Activated B cell treated with CpG ODN at 0.5 μM for 24 hours (primary cell): ENCODE results near the gene CLMP. TPM values are rescaled to one million over a fixed set of nuclear protein-coding genes. Genes with fewer than 3 reads are reported as not detected.

Experiments used
- ATAC-seq: fragments of 200-7000 bp; cut with Tn5 transposase; one replicate; pipeline ENCODE4 v1.10.0; 2021; ENCODE audit warnings: low read depth, mild to moderate bottlenecking, moderate library complexity
- CTCF ChIA-PET: fragments of 350-600 bp; sonication (Branson Sonifier 250); formaldehyde crosslinking; loops from one replicate; lab custom pipeline; 2021; ENCODE audit warnings: antibody characterized with exemption; lab: Charles Lee
- POLR2A ChIA-PET: fragments of 350-600 bp; sonication (Branson Sonifier 250); formaldehyde crosslinking; loops from one replicate; lab custom pipeline; 2021; ENCODE audit warnings: antibody characterized with exemption; lab: Charles Lee
- DNase-seq: peaks from one replicate; pipeline ENCODE4 v3.0.0; 2022
- H3K27ac Mint-ChIP-seq: one replicate; pipeline ENCODE4 v1.8.0; 2020; ENCODE audit warnings: mixed read lengths
- H3K27me3 Mint-ChIP-seq: one replicate; pipeline ENCODE4 v1.8.0; 2021; ENCODE audit warnings: mixed read lengths
- H3K36me3 Mint-ChIP-seq: one replicate; pipeline ENCODE4 v1.8.0; 2021; ENCODE audit warnings: low read depth, mixed read lengths
- H3K4me1 Mint-ChIP-seq: one replicate; pipeline ENCODE4 v1.8.0; 2021; ENCODE audit warnings: mixed read lengths
- H3K4me3 Mint-ChIP-seq: one replicate; pipeline ENCODE4 v1.8.0; 2020; ENCODE audit warnings: mild to moderate bottlenecking, mixed read lengths
- H3K9me3 Mint-ChIP-seq: one replicate; pipeline ENCODE4 v1.8.0; 2020; ENCODE audit warnings: mixed read lengths
- intact Hi-C: fragments of 100-400 bp; cut with micrococcal nuclease; formaldehyde crosslinking; loops from one replicate; pipeline ENCODE4 v1.15.1; 2024
- total RNA-seq: library from RNA; stranded (reverse); gene quantifications from 2 replicates; pipeline ENCODE4 v1.2.3, GENCODE V29; 2022
- TF ChIP-seq, protein P1 (sequence below): fragments of 200-600 bp; IDR thresholded peaks from one replicate; pipeline ENCODE4 v1.8.0; 2022; ENCODE audit warnings: antibody characterized with exemption, mild to moderate bottlenecking

CLMP gene
- total RNA-seq, 1 donor from 2014 or later: not detected

DNA sequence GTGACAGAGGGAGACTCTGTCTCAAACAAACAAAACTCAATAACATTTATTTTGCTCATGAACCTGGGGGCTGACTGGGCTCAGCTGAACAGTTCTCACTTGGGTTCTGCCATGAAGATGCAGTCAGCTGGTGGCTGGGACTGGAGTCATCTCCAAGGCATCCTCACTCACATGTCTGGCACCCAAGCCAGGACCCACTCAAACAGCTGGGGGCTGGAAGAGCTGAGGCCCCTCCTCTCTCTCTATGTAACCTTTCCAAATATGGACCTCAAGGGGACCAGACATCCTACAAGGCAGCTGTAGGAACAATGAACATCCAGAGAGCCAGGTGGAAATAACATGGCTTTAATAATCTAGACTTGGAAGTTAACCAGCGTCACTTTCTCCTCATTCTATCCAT, 149.9 kb downstream of the CLMP start:
- no peak for ATAC-seq
- Mint-ChIP-seq H3K9me3 (no peaks in the 10 kb centered on the region), H3K4me3 (no peak overlapping the region), H3K4me1 (no peaks in the 10 kb centered on the region), H3K27me3 (no peaks in the 10 kb centered on the region), H3K36me3 (no peaks in the 10 kb centered on the region), H3K27ac (no peak overlapping the region)
- DNase-seq: no peak
- intact Hi-C loops: no loop called here
- TF ChIP-seq, protein P1, sequence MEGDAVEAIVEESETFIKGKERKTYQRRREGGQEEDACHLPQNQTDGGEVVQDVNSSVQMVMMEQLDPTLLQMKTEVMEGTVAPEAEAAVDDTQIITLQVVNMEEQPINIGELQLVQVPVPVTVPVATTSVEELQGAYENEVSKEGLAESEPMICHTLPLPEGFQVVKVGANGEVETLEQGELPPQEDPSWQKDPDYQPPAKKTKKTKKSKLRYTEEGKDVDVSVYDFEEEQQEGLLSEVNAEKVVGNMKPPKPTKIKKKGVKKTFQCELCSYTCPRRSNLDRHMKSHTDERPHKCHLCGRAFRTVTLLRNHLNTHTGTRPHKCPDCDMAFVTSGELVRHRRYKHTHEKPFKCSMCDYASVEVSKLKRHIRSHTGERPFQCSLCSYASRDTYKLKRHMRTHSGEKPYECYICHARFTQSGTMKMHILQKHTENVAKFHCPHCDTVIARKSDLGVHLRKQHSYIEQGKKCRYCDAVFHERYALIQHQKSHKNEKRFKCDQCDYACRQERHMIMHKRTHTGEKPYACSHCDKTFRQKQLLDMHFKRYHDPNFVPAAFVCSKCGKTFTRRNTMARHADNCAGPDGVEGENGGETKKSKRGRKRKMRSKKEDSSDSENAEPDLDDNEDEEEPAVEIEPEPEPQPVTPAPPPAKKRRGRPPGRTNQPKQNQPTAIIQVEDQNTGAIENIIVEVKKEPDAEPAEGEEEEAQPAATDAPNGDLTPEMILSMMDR: no peak
- POLR2A ChIA-PET: no interaction called here
- CTCF ChIA-PET: interaction anchor here (1.5 kb wide), 1 partner anchor 8 kb away, joined by 5 read pairs; no protein-coding TSS in a partner anchor

DNA sequence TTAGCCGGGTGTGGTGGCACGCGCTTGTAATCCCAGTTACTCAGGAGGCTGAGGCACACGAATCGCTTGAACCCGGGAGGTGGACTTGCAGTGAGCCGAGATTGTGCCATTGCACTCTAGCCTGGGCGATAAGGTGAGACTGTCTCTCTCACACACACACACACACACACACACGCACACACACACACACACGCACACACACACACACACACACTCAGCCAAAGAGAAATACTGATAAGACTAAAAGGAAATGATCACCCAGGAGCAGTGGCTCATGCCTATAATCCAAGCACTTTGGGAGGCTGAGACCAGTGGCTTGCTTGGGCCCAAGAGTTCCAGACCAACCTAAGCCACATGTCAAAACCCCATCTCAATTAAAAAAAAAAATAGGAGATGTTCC, 153.9 kb downstream of the CLMP start:
- Mint-ChIP-seq H3K27me3 (no peaks in the 10 kb centered on the region), H3K36me3 (no peaks in the 10 kb centered on the region), H3K4me3 (no peak overlapping the region), H3K27ac (no peak overlapping the region), H3K9me3 (no peaks in the 10 kb centered on the region), H3K4me1 (no peaks in the 10 kb centered on the region)
- POLR2A ChIA-PET: no interaction called here
- no peak for ATAC-seq
- intact Hi-C loops: no loop called here
- CTCF ChIA-PET: no interaction called here
- TF ChIP-seq, protein P1: no peak
- DNase-seq: no peak

DNA sequence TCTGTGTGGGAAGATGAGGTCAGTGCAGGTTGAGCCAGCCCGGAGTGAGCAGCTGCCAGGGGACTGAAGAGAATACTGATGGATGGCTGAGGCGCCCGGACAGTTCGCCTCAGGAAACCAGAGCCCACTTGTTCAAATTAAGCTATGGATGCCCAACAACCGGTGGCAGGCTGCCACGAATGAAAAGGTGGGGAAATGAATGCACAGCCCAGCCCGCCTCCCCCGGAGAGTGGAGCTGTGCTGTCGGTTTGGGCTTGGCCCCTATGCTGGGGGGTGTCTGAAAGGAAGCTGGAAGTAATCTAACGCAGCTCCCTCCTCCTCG, 155.0 kb downstream of the CLMP start:
- H3K4me1 Mint-ChIP-seq: no peaks in the 10 kb centered on the region
- TF ChIP-seq, protein P1: no peak
- DNase-seq (no peak), ATAC-seq (no peak)
- no peaks in the 10 kb centered on the region for H3K9me3 Mint-ChIP-seq
- no peak overlapping the region for H3K4me3 Mint-ChIP-seq
- ChIA-PET CTCF (no interaction called here), POLR2A (no interaction called here)
- peaks cover 3% of the 10 kb centered on the region for H3K27me3 Mint-ChIP-seq
- intact Hi-C loops: no loop called here
- no peak overlapping the region for H3K27ac Mint-ChIP-seq
- no peaks in the 10 kb centered on the region for H3K36me3 Mint-ChIP-seq

DNA sequence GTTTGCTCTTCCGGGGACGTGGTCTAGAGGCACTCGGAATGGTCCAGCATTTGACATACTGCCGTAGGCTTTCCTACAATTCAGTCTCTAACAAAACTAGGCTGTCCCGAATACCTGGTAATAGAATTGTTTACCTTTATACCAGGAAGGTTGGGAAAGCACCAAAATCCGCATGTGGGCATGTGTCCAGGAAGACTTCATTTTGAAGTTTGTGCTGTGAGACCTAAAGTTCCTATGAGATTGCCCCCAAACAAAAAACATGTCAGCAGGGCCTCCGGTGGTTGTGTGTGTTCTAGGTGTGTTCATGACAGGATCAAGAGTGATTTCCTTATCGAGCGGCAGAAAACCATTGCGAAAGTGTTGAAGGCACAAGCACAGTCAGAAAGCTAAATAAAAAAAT, 159.2 kb downstream of the CLMP start:
- DNase-seq (no peak), ATAC-seq (no peak)
- Mint-ChIP-seq H3K4me1 (no peaks in the 10 kb centered on the region), H3K27ac (no peak overlapping the region), H3K4me3 (no peak overlapping the region), H3K27me3 (peaks cover 3% of the 10 kb centered on the region), H3K36me3 (no peaks in the 10 kb centered on the region), H3K9me3 (no peaks in the 10 kb centered on the region)
- CTCF ChIA-PET: no interaction called here
- TF ChIP-seq, protein P1: no peak
- POLR2A ChIA-PET: no interaction called here
- intact Hi-C loops: no loop called here

DNA sequence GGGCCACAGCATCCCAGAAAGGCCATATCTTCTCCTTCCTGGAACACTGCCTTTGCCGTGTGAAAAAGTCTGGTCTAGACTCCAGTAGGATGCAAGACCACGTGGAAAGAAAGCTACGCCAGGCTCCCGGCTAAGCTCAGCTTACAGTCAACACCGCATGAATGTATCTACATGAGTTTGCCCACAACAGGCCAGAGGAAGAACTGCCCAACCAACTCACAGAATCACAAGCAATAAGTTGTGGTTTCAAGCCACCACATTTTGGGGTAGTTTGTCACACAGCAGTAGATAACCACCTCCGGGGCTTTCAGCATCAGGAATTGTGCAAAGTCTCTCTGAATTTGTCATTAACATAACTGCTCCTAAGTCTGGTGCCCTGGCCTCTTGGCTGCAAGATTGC, 160.5 kb downstream of the CLMP start:
- Mint-ChIP-seq H3K9me3 (no peaks in the 10 kb centered on the region), H3K27me3 (peaks cover 3% of the 10 kb centered on the region), H3K27ac (no peak overlapping the region), H3K4me3 (no peak overlapping the region), H3K36me3 (no peaks in the 10 kb centered on the region), H3K4me1 (no peaks in the 10 kb centered on the region)
- CTCF ChIA-PET: no interaction called here
- TF ChIP-seq, protein P1: no peak
- no peak for DNase-seq
- ATAC-seq: no peak
- intact Hi-C loops: no loop called here
- POLR2A ChIA-PET: no interaction called here
